ENCODE results near the gene RPL35A. TPM values are rescaled to one million over a fixed set of nuclear protein-coding genes. Genes with fewer than 3 reads are reported as not detected.
"Not testable (repeated sequence)": the region's sequence is repeated elsewhere in the genome, so short reads cannot be mapped to it uniquely, and the experiment has no call there.

RPL35A gene
- total RNA-seq, 4 donors from 2014 or later, result 409 to 491 (median 427) TPM

DNA sequence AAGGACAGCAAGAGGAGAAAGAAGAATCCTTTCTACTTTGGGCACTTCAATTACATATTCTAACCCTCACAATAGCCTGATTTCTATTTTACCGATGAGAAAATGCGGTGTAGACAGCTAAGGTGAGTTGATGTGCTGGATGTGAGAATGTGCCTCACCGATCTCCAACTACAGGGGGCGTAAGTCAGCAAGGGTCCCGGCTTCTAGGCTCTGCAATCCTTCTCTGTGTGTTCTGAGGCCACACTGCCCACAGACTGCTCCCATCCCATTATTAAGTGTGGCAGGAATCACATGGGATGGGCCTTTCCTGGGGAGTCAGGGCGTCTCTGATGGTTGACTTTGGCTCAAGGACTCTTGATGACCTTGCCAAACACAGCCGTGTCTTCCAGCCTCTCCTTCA lies 23.6 kb upstream of the RPL35A start:
- Histone ChIP-seq H3K27ac (no peak overlapping the region), H3K9me3 (no peaks in the 10 kb centered on the region), H3K4me1 (no peaks in the 10 kb centered on the region), H3K36me3 (no peaks in the 10 kb centered on the region), H3K27me3 (no peaks in the 10 kb centered on the region), H3K4me3 (no peak overlapping the region)
- TF ChIP-seq, protein P1, sequence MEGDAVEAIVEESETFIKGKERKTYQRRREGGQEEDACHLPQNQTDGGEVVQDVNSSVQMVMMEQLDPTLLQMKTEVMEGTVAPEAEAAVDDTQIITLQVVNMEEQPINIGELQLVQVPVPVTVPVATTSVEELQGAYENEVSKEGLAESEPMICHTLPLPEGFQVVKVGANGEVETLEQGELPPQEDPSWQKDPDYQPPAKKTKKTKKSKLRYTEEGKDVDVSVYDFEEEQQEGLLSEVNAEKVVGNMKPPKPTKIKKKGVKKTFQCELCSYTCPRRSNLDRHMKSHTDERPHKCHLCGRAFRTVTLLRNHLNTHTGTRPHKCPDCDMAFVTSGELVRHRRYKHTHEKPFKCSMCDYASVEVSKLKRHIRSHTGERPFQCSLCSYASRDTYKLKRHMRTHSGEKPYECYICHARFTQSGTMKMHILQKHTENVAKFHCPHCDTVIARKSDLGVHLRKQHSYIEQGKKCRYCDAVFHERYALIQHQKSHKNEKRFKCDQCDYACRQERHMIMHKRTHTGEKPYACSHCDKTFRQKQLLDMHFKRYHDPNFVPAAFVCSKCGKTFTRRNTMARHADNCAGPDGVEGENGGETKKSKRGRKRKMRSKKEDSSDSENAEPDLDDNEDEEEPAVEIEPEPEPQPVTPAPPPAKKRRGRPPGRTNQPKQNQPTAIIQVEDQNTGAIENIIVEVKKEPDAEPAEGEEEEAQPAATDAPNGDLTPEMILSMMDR (IDR thresholded peaks at IDR 0.05 in 4 of 5, conservative IDR thresholded peaks at IDR 0.05 in 1 of 5), result no peak
- TF ChIP-seq POLR2A (IDR thresholded peaks at IDR 0.05), result no peak
- ATAC-seq, result no peak
- intact Hi-C loops (cut with DNase I; ENCODE audit: low total_unique reads) (no loop called here), in situ Hi-C loops (cut with MboI; ENCODE audit: low sequenced_read_pairs in 4 of 4) (no loop called here)
- no peak for DNase-seq

DNA sequence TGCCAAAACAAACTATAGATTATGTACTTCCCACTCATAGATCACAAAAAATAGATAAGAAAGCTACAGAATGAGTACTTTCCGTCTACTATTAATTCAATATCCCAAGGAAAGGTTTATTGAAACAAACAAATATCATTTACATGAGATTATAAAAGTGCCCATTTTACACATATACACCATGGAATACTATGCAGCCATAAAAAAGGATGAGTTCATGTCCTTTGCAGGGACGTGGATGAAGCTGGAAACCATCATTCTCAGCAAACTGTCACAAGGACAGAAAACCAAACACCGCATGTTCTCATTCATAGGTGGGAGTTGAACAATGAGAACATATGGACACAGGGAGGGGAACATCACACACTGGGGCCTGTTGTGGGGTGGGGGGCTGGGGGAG lies 22.4 kb upstream of the RPL35A start:
- in situ Hi-C loops (cut with MboI; ENCODE audit: low sequenced_read_pairs in 4 of 4); H3K9me3 ChIP-seq; H3K27me3 ChIP-seq; ATAC-seq; H3K27ac ChIP-seq; H3K4me3 ChIP-seq; DNase-seq; H3K4me1 ChIP-seq; H3K36me3 ChIP-seq; intact Hi-C loops (cut with DNase I; ENCODE audit: low total_unique reads): not testable (repeated sequence)

DNA sequence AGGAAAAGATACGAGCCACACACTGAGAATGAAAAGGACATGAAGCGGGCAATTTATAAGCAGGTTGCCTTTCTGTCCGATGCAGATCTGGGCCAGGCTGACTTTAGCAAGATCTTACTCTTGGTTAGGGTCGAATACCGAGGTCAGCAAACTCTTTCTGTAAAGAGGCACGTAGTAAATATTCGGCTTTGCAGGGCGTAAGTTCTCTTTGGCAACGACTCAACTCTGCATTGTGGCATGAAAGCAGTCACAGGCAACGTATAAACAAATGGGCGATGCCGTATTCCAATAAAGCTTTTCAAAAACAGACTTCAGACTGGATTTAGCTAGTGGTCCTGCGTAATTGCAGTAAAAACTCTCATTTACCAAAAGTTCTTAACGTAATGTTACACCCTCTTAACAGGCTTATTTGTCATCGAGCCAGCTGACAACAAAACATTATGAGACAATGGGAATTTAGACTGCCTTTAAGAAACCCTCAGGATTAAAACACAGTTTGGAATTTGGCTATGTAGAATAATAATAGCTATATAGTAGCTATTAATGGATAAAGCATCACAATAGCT lies 13.1 kb upstream of the RPL35A start:
- H3K27ac ChIP-seq, result no peak overlapping the region
- H3K4me1 ChIP-seq, result no peaks in the 10 kb centered on the region
- H3K36me3 ChIP-seq, result no peaks in the 10 kb centered on the region
- no peaks in the 10 kb centered on the region for H3K27me3 ChIP-seq
- no peaks in the 10 kb centered on the region for H3K9me3 ChIP-seq
- intact Hi-C loops (cut with DNase I; ENCODE audit: low total_unique reads) (no loop called here), in situ Hi-C loops (cut with MboI; ENCODE audit: low sequenced_read_pairs in 4 of 4) (no loop called here)
- no peak for TF ChIP-seq POLR2A (IDR thresholded peaks at IDR 0.05)
- TF ChIP-seq, protein P1 (IDR thresholded peaks at IDR 0.05 in 4 of 5, conservative IDR thresholded peaks at IDR 0.05 in 1 of 5), result no peak
- ATAC-seq, result no peak
- H3K4me3 ChIP-seq, result no peak overlapping the region
- DNase-seq, result no peak

DNA sequence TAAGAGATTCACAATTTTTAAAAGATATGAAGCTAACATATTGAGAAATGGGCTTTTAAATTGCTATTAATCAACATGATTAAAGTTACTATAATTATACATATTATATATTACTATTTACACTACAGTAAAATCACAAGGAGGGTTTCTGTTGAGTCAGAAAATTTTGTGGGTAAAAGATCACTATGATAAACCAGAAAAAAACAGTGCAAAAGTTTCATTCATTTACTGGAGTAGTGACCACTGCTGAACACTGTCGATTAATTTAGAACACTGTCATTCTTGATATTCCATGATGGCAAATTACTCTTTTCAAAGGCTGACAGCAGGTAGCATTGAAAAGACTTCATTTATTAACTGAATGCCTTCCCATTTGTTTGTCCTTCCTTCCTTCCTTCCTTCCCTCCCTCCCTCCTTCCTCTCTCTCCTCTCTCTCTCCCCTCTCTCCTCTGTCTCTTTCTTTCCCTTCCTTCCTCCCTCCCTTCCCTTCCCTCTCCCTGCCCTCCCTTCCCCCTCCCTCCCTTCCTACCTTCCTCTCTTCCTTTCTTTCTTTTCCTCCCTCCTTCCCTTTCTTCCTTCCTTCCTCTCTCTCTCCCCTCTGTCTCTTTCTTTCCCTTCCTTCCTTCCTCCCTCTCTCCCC lies 9.1 kb upstream of the RPL35A start:
- no peak for DNase-seq
- intact Hi-C loops (cut with DNase I; ENCODE audit: low total_unique reads) (no loop called here), in situ Hi-C loops (cut with MboI; ENCODE audit: low sequenced_read_pairs in 4 of 4) (no loop called here)
- Histone ChIP-seq H3K9me3 (no peaks in the 10 kb centered on the region), H3K27ac (no peak overlapping the region), H3K4me3 (no peak overlapping the region), H3K27me3 (no peaks in the 10 kb centered on the region), H3K4me1 (no peaks in the 10 kb centered on the region), H3K36me3 (no peaks in the 10 kb centered on the region)
- no peak for ATAC-seq
- TF ChIP-seq POLR2A (IDR thresholded peaks at IDR 0.05), result no peak
- TF ChIP-seq, protein P1 (IDR thresholded peaks at IDR 0.05 in 4 of 5, conservative IDR thresholded peaks at IDR 0.05 in 1 of 5), result no peak

DNA sequence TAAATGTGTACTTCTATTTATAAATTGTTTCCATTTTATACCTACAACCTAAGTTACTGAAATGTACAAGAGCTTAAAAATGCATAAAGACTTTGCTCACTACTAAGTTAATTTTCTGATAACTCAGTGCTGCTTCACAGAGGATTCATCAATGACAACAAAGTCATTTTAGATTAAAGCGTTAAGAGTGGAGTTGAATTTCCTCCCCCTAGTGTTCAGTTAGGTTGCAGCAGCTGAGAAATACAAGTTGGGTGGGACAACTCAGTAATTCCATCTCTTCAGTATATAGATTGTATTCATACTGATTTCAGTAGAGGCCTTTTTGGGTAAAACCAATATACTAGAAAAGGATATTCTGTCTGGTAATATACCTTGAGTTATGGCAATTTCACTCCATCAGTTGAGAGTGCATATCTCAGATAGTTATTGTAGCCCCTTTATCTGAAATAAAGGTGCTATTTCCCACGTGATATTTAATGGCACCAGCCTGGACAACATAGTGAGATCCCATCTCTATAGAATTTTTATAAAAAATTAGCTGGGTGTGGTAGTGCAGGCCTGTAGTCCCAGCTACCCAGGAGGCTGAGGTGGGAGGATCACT lies 6.9 kb upstream of the RPL35A start:
- DNase-seq (no peak), ATAC-seq (no peak)
- Histone ChIP-seq H3K36me3 (no peaks in the 10 kb centered on the region), H3K9me3 (no peaks in the 10 kb centered on the region), H3K27ac (no peak overlapping the region), H3K4me1 (no peaks in the 10 kb centered on the region), H3K27me3 (no peaks in the 10 kb centered on the region), H3K4me3 (no peak overlapping the region)
- in situ Hi-C loops (cut with MboI; ENCODE audit: low sequenced_read_pairs in 4 of 4) (no loop called here), intact Hi-C loops (cut with DNase I; ENCODE audit: low total_unique reads) (loop anchor here (2.0 kb wide), 1 partner anchor 38 kb away; no protein-coding TSS in a partner anchor)
- TF ChIP-seq POLR2A (IDR thresholded peaks at IDR 0.05), result no peak
- TF ChIP-seq, protein P1 (IDR thresholded peaks at IDR 0.05 in 4 of 5, conservative IDR thresholded peaks at IDR 0.05 in 1 of 5), result peak in 4 of 5 experiments; percentile 25 to 61 (median 47)

Data from gastrocnemius medialis (tissue), 4 donors.